ENCODE results near the gene IGSF21.

The IGSF21 gene

GRCh38 chr1:18166341-18166740 lies 58.7 kb downstream of the IGSF21 start:
- Histone ChIP-seq H3K27ac (peak overlapping the region in 2 of 21 experiments; percentile 14 to 33), H3K4me3 (no peak overlapping the region)

- Histone ChIP-seq H3K27ac (no peak overlapping the region), H3K4me3 (no peak overlapping the region)
These were observed 59.3 kb downstream of the IGSF21 start for GRCh38 chr1:18166929-18167328.

GRCh38 chr1:18170444-18170843 lies 62.8 kb downstream of the IGSF21 start:
- Histone ChIP-seq H3K27ac (no peak overlapping the region), H3K4me3 (no peak overlapping the region)

GRCh38 chr1:18174037-18174436 lies 66.4 kb downstream of the IGSF21 start:
- no peak overlapping the region for H3K27ac ChIP-seq
- H3K4me3 ChIP-seq: no peak overlapping the region

- Histone ChIP-seq H3K4me3 (no peak overlapping the region), H3K27ac (no peak overlapping the region)
These were observed 67.5 kb downstream of the IGSF21 start for GRCh38 chr1:18175051-18175450.

GRCh38 chr1:18175530-18176377 lies 68.2 kb downstream of the IGSF21 start:
- no peak overlapping the region for H3K27ac ChIP-seq
- no peak overlapping the region for H3K4me3 ChIP-seq

- Histone ChIP-seq H3K4me3 (no peak overlapping the region), H3K27ac (no peak overlapping the region)
These were observed 69.0 kb downstream of the IGSF21 start for GRCh38 chr1:18176619-18177018.

GRCh38 chr1:18178111-18178510 lies 70.5 kb downstream of the IGSF21 start:
- Histone ChIP-seq H3K4me3 (no peak overlapping the region), H3K27ac (no peak overlapping the region)

GRCh38 chr1:18179009-18179408 lies 71.4 kb downstream of the IGSF21 start:
- Histone ChIP-seq H3K27ac (no peak overlapping the region), H3K4me3 (no peak overlapping the region)

- Histone ChIP-seq H3K27ac (no peak overlapping the region), H3K4me3 (no peak overlapping the region)
These were observed 75.0 kb downstream of the IGSF21 start for GRCh38 chr1:18182398-18183160.

- Histone ChIP-seq H3K4me3 (no peak overlapping the region), H3K27ac (no peak overlapping the region)
These were observed 75.9 kb downstream of the IGSF21 start for GRCh38 chr1:18183533-18183932.

- no peak overlapping the region for H3K4me3 ChIP-seq
- no peak overlapping the region for H3K27ac ChIP-seq
These were observed 79.5 kb downstream of the IGSF21 start for GRCh38 chr1:18187054-18187453.

GRCh38 chr1:18188820-18189517 lies 81.4 kb downstream of the IGSF21 start:
- Histone ChIP-seq H3K4me3 (no peak overlapping the region), H3K27ac (no peak overlapping the region)

GRCh38 chr1:18190598-18190997 lies 83.0 kb downstream of the IGSF21 start:
- no peak overlapping the region for H3K4me3 ChIP-seq
- no peak overlapping the region for H3K27ac ChIP-seq

GRCh38 chr1:18191037-18191436 lies 83.4 kb downstream of the IGSF21 start:
- no peak overlapping the region for H3K4me3 ChIP-seq
- no peak overlapping the region for H3K27ac ChIP-seq

GRCh38 chr1:18191481-18192155 lies 84.0 kb downstream of the IGSF21 start:
- Histone ChIP-seq H3K27ac (no peak overlapping the region), H3K4me3 (no peak overlapping the region)

GRCh38 chr1:18192182-18192581 lies 84.6 kb downstream of the IGSF21 start:
- no peak overlapping the region for H3K4me3 ChIP-seq
- no peak overlapping the region for H3K27ac ChIP-seq

GRCh38 chr1:18192974-18193373 lies 85.4 kb downstream of the IGSF21 start:
- no peak overlapping the region for H3K27ac ChIP-seq
- H3K4me3 ChIP-seq: no peak overlapping the region

GRCh38 chr1:18197299-18197698 lies 89.7 kb downstream of the IGSF21 start:
- Histone ChIP-seq H3K27ac (no peak overlapping the region), H3K4me3 (no peak overlapping the region)

- Histone ChIP-seq H3K4me3 (no peak overlapping the region), H3K27ac (no peak overlapping the region)
These were observed 90.7 kb downstream of the IGSF21 start for GRCh38 chr1:18198260-18198659.

Data from skin epidermis (tissue), 12 donors.